Stimulated activated CD4-positive, alpha-beta T cell treated with anti-CD3 and anti-CD28 coated beads, Interleukin-4, amount 100 ng/mL, for 24 hours (primary cell): ENCODE results near the gene SCNN1G.

ENCODE experiments used
- DNase-seq: peaks from one replicate; pipeline ENCODE4 v3.0.0-alpha.2; 2020

Gene SCNN1G

DNA sequence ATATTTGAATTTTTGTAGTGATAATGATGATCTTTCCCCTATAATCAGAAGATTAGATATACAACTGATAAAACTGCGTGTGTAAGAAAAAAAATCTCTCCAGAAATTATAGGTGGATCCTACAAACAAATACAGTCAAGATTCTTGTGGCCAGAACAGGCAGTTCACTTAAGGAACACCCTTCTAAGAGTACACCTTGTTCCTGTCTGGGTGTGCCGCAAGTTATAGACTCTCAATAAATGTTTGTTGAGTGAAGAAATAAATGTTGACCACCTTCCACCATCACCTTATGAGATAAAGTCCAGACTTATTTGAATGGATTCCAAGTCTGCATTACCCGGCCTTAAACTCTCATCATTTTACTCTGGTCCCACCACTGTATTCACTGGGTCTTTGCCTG is 73.9 kb downstream of the SCNN1G start:
- DNase-seq = no peak

DNA sequence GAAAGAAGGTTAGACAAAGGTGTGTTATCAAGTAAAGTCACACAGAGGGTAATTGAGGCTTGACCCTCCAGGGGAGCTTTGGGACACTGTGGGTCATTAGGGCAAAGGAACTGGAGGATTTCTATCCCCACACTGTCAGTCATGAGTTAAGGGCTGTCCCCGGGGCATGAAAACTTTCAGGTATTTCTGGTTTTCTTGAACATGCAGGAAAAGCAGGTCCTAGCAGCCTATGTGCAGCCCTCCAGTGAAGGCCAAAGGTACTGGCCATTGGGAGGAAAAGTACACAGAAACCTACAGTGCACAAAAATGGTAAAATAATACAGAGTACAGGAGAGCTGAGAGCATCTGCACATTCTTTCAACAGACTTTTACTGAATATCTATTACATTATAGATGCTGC is 75.1 kb downstream of the SCNN1G start:
- no peak for DNase-seq

DNA sequence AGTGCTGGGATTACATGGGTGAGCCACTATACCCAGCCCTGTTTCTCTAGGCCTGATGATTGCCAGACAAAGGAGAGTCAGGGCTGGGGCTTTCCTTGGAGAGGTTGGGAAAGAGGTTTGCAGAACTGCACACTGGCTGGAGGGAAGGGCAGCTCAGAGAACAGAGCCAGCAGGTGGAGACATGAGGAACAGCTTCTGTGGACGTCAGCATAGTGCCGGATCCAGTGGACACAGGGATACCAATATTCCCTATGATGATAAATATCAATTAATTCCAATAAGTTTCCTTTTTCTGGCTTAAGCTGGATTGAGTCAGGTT is 76.3 kb downstream of the SCNN1G start:
- DNase-seq = no peak
